ENCODE data around the gene PGBD5.

PGBD5 gene

GRCh38 chr1:230277201-230278025, 148.7 kb downstream of the PGBD5 start:
- no peak for DNase-seq

- DNase-seq, result no peak
Measured at GRCh38 chr1:230276401-230276800, 149.7 kb downstream of the PGBD5 start.

GRCh38 chr1:230274254-230274653, 151.9 kb downstream of the PGBD5 start:
- no peak for DNase-seq

- no peak for DNase-seq
Measured at GRCh38 chr1:230273141-230273710, 152.9 kb downstream of the PGBD5 start.

- DNase-seq, result no peak
Measured at GRCh38 chr1:230272557-230272956, 153.6 kb downstream of the PGBD5 start.

- DNase-seq, result no peak
Measured at GRCh38 chr1:230271300-230272035, 154.7 kb downstream of the PGBD5 start.

- peak; percentile 90 for DNase-seq
Measured at GRCh38 chr1:230270559-230271281, 155.4 kb downstream of the PGBD5 start.

- DNase-seq, result no peak
Measured at GRCh38 chr1:230270185-230270558, 156.0 kb downstream of the PGBD5 start.

- peak; percentile 6 for DNase-seq
Measured at GRCh38 chr1:230268371-230269170, 157.6 kb downstream of the PGBD5 start.

- no peak for DNase-seq
Measured at GRCh38 chr1:230267338-230268065, 158.6 kb downstream of the PGBD5 start.

GRCh38 chr1:230266456-230266855, 159.7 kb downstream of the PGBD5 start:
- no peak for DNase-seq

GRCh38 chr1:230265200-230266115, 160.7 kb downstream of the PGBD5 start:
- DNase-seq, result no peak

Measured in GF-D8 (cell line).